Heart right ventricle (tissue), 16 donors: ENCODE measurements around the gene ANXA6. TPM values are rescaled to one million over a fixed set of nuclear protein-coding genes. Genes with fewer than 3 reads are reported as not detected.
A peak's percentile ranks its signal among the peaks of the same experiment; 100 is the strongest.

Experiments used
- ATAC-seq, 8 donors: fragments of 200-7000 bp; cut with Tn5 transposase; one replicate each; pipeline ENCODE4 v1.9.1; 2020; ENCODE audit warnings: mild to moderate bottlenecking in 8 of 8, moderate library complexity in 8 of 8, moderate number of reproducible peaks in 1 of 8
- DNase-seq, 2 donors: peaks; one replicate each; pipeline ENCODE4 v3.0.0-alpha.2; 2020
- H3K27ac ChIP-seq, 10 donors: fragments of 200-600 bp; sonication (generic) in 2 of 10; one replicate each; pipeline versions ENCODE4 v1.5.0 to v1.8.0; 2020 to 2022; ENCODE audit warnings: mild to moderate bottlenecking in 3 of 10
- H3K27me3 ChIP-seq, 7 donors: fragments of 200-600 bp; one replicate each; pipeline ENCODE4 v1.8.0; 2021 to 2022; ENCODE audit warnings: mild to moderate bottlenecking in 2 of 7
- H3K36me3 ChIP-seq, 9 donors: fragments of 200-600 bp; sonication (generic) in 1 of 9; one replicate each; pipeline versions ENCODE4 v1.5.0 to v1.8.0; 2020 to 2022; ENCODE audit warnings: mild to moderate bottlenecking in 2 of 9
- H3K4me1 ChIP-seq, 9 donors: fragments of 200-600 bp; sonication (generic) in 1 of 9; one replicate each; pipeline versions ENCODE4 v1.5.0 to v1.8.0; 2020 to 2022; ENCODE audit warnings: mild to moderate bottlenecking in 4 of 9
- H3K4me3 ChIP-seq, 10 donors: fragments of 200-600 bp; sonication (generic) in 2 of 10; one replicate each; pipeline versions ENCODE4 v1.5.0 to v1.8.0; 2020 to 2022; ENCODE audit warnings: mild to moderate bottlenecking in 7 of 10, moderate library complexity in 2 of 10
- H3K9me3 ChIP-seq, 11 donors: fragments of 200-600 bp in 10 of 11; sonication (generic) in 2 of 11; one replicate each; pipeline versions ENCODE4 v1.5.0 to v1.8.0; 2013 to 2022; ENCODE audit warnings: mild to moderate bottlenecking in 2 of 11, control low read depth in 1 of 11, moderate library complexity in 1 of 11
- WGBS, 2 donors: extraction: QIAGEN DNeasy Blood & Tissue Kit; methylation state at CpG; one replicate each; pipeline ENCODE4 v1.1.7; 2013; ENCODE audit warnings: inconsistent platforms in 1 of 2; 5-methylcytosine and 5-hydroxymethylcytosine counted together
- intact Hi-C, 10 donors: fragments of 100-400 bp; cut with DNase I; formaldehyde crosslinking; loops; one replicate each; pipeline versions ENCODE4 v1.11.1 to v1.14.2; 2022
- polyA plus RNA-seq, 2 donors: library from polyadenylated mRNA; stranded (reverse); fragments of 200-250 nt; gene quantifications; one replicate each; pipeline ENCODE4 v1.2.3, GENCODE V29; 2013
- total RNA-seq, 10 donors: library from RNA; stranded (reverse); fragmentation: NEBNext Ultra II Directional in 3 of 10; extraction: Animal tissue kit (Norgen Biotek cat#: 25700) in 3 of 10; gene quantifications; one replicate each; pipeline versions ENCODE4 v1.2.1 to v1.2.4, GENCODE V29; 2021 to 2023
- TF ChIP-seq, protein P1 (sequence below), 9 donors: fragments of 200-600 bp; sonication (generic) in 2 of 9; IDR thresholded peaks; one replicate each; pipeline versions ENCODE4 v1.5.0 to v1.8.0; 2021 to 2022; ENCODE audit warnings: antibody characterized with exemption in 9 of 9, mild to moderate bottlenecking in 5 of 9, moderate library complexity in 1 of 9
- donor health status: Arrhythmogenic right ventricular cardiomyopathy.
- donor health status: ischemic (EF 13 %, LVEDD 7.1; RV severe dilation, severe dysfunction).
- donor health status: healthy with polysubstance abuse.
- donor health status: DM: no; HTN: yes; CAD: no.
- donor health status: DM: no; HTN: no; CAD: no.
- donor health status: ischemic (EF 25% LVEDD 6.9; RV normal size, moderate dysfunction).
- donor health status: ischemic (EF 25% LVEDD 5.7; RV mildly dilated, moderate dysfunction).
- donor health status: healthy.
- donor health status: DM: yes; HTN: yes; CAD: no.
- donor health status: Ischemic cardiomyopathy.
- donor health status: ischemic (EF 35%, LVEDD 5.7; RV mildly dilated, moderate dysfunction).
- donor health status: nonischemic (EF 11% LVEDD 7.7; RV severe dilation, severe dysfunction).
- donor health status: DM: yes; HTN: yes; CAD: no.
- donor health status: PGD.
- donor health status: ischemic (EF 29% LVEDD 5.4; RV normal size, mild dysfunction).
- donor health status: nonischemic (EF 23%, LVEDD 6.1; RV moderate dilation, normal function).

ANXA6 gene
- total and polyA plus RNA-seq, 12 donors, result 137 to 275 (median 218) TPM

DNA sequence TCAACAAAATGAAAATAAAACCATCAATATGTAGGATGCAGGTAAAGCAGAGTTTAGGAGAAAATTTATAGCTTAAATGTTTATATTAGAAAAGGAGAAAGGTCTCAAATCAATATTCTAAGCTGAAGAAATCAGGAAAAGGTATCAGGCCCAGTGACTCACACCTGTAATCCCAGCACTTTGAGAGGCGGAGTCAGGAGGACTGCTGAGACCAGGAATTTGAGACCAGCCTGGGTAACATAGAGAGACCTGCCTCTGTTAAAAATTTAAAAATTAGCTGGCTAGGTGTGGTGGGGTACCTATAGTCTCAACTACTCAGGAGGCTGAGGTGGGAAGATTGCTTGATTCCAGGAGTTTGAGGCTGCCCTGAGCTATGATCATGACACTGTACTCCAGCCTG lies 34.1 kb upstream of the ANXA6 start:
- Histone ChIP-seq H3K27ac (no peak overlapping the region), H3K9me3 (peaks cover 0 to 43% (median 7%) of the 10 kb centered on the region in 11 donors), H3K4me1 (peaks cover 0 to 23% (median 0%) of the 10 kb centered on the region in 9 donors), H3K27me3 (no peaks in the 10 kb centered on the region), H3K36me3 (peaks cover 0 to 66% (median 9%) of the 10 kb centered on the region in 9 donors), H3K4me3 (no peak overlapping the region)
- DNase-seq (no peak), ATAC-seq (no peak)
- WGBS, 2 donors, result 100% methylated on average over 1 of the region's 1 CpG
- intact Hi-C loops, result no loop called here
- TF ChIP-seq, protein P1, sequence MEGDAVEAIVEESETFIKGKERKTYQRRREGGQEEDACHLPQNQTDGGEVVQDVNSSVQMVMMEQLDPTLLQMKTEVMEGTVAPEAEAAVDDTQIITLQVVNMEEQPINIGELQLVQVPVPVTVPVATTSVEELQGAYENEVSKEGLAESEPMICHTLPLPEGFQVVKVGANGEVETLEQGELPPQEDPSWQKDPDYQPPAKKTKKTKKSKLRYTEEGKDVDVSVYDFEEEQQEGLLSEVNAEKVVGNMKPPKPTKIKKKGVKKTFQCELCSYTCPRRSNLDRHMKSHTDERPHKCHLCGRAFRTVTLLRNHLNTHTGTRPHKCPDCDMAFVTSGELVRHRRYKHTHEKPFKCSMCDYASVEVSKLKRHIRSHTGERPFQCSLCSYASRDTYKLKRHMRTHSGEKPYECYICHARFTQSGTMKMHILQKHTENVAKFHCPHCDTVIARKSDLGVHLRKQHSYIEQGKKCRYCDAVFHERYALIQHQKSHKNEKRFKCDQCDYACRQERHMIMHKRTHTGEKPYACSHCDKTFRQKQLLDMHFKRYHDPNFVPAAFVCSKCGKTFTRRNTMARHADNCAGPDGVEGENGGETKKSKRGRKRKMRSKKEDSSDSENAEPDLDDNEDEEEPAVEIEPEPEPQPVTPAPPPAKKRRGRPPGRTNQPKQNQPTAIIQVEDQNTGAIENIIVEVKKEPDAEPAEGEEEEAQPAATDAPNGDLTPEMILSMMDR (IDR thresholded peaks at IDR 0.05), result no peak

DNA sequence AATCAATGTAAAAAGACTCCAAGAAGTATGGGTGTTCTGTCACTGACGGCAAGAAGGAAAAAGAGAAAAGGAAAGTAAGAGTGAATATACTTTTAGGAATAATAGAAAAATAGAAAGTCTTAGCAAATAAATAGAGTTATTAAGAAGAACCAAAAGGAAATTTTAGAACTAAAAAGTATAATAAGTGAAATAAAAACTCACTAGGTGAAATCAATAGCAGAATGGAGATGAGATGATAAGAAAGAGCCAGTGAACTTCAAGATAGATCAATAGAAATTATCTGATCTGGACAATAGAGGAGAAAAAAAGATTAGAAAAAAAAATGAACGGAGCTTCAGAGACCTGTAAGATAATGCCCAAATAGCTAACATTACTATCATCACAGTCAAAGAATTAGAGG lies 31.6 kb upstream of the ANXA6 start:
- ATAC-seq (no peak), DNase-seq (no peak)
- intact Hi-C loops, result no loop called here
- Histone ChIP-seq H3K9me3 (peaks cover 0 to 43% (median 7%) of the 10 kb centered on the region in 11 donors), H3K36me3 (peaks cover 0 to 69% (median 19%) of the 10 kb centered on the region in 9 donors), H3K27me3 (no peaks in the 10 kb centered on the region), H3K27ac (no peak overlapping the region), H3K4me1 (peaks cover 0 to 6% (median 0%) of the 10 kb centered on the region in 9 donors), H3K4me3 (no peak overlapping the region)
- TF ChIP-seq, protein P1 (IDR thresholded peaks at IDR 0.05), result no peak
- 90 to 91% methylated on average over 2 of the region's 2 CpGs for WGBS, 2 donors

DNA sequence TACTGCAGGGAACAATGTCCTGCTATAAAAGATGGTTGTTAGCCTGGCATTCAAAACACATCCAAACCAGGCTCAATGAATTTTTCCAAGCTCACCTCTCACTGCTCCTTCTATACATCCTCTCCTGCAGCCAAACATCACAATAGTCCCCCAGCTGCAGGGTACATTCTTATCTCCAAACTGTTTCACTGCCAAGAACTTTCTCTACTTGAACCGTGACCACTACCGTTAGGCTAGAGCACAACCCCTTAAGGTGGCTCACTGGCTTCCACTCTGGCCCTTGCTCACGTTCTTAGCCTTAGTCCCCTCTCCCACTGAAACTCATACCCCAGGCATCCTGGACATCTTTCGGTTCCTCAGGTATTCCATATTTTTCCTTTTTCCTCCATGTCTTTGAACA lies 29.0 kb upstream of the ANXA6 start:
- DNase-seq (no peak), ATAC-seq (peak in 2 of 8 donors; percentile 54 to 59)
- WGBS, 2 donors, result 60 to 67% methylated on average over 4 of the region's 4 CpGs
- intact Hi-C loops, result no loop called here
- Histone ChIP-seq H3K4me3 (no peak overlapping the region), H3K36me3 (peaks cover 0 to 87% (median 19%) of the 10 kb centered on the region in 9 donors), H3K27me3 (no peaks in the 10 kb centered on the region), H3K4me1 (peaks cover 0 to 11% (median 0%) of the 10 kb centered on the region in 9 donors), H3K27ac (no peak overlapping the region), H3K9me3 (peaks cover 0 to 26% (median 7%) of the 10 kb centered on the region in 11 donors)
- TF ChIP-seq, protein P1 (IDR thresholded peaks at IDR 0.05), result no peak

DNA sequence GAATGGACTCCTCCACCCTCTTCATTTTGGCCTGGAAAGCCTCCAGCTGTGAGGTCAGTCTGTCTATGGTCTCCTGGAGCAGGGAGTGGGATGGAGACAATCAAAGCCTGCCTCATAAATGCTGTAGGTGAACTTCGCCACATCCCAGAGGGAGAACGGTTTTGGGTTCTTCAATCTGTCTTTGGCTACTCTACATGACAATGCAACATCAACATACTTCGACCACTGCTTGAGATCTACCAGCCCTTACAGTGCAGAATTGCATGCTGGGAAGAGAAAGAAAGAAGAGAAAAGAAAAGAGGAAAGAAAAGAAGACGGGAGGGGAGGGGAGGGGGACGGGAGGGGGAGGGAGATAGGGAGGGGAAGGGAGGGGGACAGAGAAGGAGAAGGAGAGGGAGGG lies 28.5 kb upstream of the ANXA6 start:
- no peaks in the 10 kb centered on the region for H3K27me3 ChIP-seq
- no peak overlapping the region for H3K4me3 ChIP-seq
- peaks cover 0 to 22% (median 7%) of the 10 kb centered on the region in 11 donors for H3K9me3 ChIP-seq
- peaks cover 0 to 13% (median 0%) of the 10 kb centered on the region in 9 donors for H3K4me1 ChIP-seq
- ATAC-seq (peak in 1 of 8 donors; percentile 17), DNase-seq (no peak)
- no peak overlapping the region for H3K27ac ChIP-seq
- 68 to 69% methylated on average over 5 of the region's 5 CpGs for WGBS, 2 donors
- TF ChIP-seq, protein P1 (IDR thresholded peaks at IDR 0.05), result no peak
- intact Hi-C loops, result no loop called here
- peaks cover 0 to 92% (median 19%) of the 10 kb centered on the region in 9 donors for H3K36me3 ChIP-seq
